ENCODE results near the gene ZBTB4. TPM values are rescaled to one million over a fixed set of nuclear protein-coding genes. Genes with fewer than 3 reads are reported as not detected.

Gene ZBTB4
- total RNA-seq, 1 donor from 2014 or later = 13.6 TPM

DNA sequence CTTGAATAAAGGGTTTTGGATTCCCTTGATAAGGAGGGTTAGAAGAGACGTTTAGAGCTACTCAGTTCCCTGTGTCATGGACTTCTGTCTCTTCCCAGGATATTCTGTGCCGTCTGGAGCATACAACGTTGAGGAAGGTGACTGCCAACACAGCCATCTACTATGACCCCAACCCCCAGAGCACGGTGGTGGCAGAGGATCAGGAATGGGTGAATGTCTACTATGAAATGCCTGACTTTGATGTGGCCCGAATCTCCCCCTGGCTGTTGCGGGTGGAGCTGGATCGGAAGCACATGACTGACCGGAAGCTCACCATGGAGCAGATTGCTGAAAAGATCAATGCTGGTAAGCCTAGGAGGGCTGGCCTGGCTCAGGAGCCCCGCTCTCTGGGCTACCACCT lies 29.4 kb upstream of the ZBTB4 start:
- Mint-ChIP-seq H3K4me1 (no peaks in the 10 kb centered on the region), H3K27ac (ENCODE audit: unreplicated experiment) (no peak overlapping the region), H3K36me3 (ENCODE audit: low read depth) (peaks cover 24% of the 10 kb centered on the region), H3K27me3 (ENCODE audit: low read depth) (no peaks in the 10 kb centered on the region), H3K9me3 (no peaks in the 10 kb centered on the region), H3K4me3 (no peak overlapping the region)
- TF ChIP-seq CTCF (conservative IDR thresholded peaks at IDR 0.05) = no peak
- DNase-seq (ENCODE audit: low read depth, low spot score) = no peak

- DNase-seq (ENCODE audit: low read depth, low spot score) = no peak
- TF ChIP-seq CTCF (conservative IDR thresholded peaks at IDR 0.05) = no peak
- Mint-ChIP-seq H3K27ac (ENCODE audit: unreplicated experiment) (no peak overlapping the region), H3K9me3 (no peaks in the 10 kb centered on the region), H3K27me3 (ENCODE audit: low read depth) (no peaks in the 10 kb centered on the region), H3K4me1 (no peaks in the 10 kb centered on the region), H3K36me3 (ENCODE audit: low read depth) (peaks cover 27% of the 10 kb centered on the region), H3K4me3 (no peak overlapping the region)
Observed at GRCh38 chr17:7508145-7508544, 28.7 kb upstream of the ZBTB4 start.

GRCh38 chr17:7503521-7503920 lies 24.1 kb upstream of the ZBTB4 start:
- no peaks in the 10 kb centered on the region for H3K4me1 Mint-ChIP-seq
- H3K36me3 Mint-ChIP-seq (ENCODE audit: low read depth) = peaks cover 38% of the 10 kb centered on the region
- no peak overlapping the region for H3K4me3 Mint-ChIP-seq
- no peak for DNase-seq (ENCODE audit: low read depth, low spot score)
- H3K27ac Mint-ChIP-seq (ENCODE audit: unreplicated experiment) = no peak overlapping the region
- TF ChIP-seq CTCF (conservative IDR thresholded peaks at IDR 0.05) = no peak
- H3K27me3 Mint-ChIP-seq (ENCODE audit: low read depth) = no peaks in the 10 kb centered on the region
- no peaks in the 10 kb centered on the region for H3K9me3 Mint-ChIP-seq

GRCh38 chr17:7502987-7503386 lies 23.6 kb upstream of the ZBTB4 start:
- TF ChIP-seq CTCF (conservative IDR thresholded peaks at IDR 0.05) = peak; percentile 40
- Mint-ChIP-seq H3K27me3 (ENCODE audit: low read depth) (no peaks in the 10 kb centered on the region), H3K4me3 (no peak overlapping the region), H3K4me1 (no peaks in the 10 kb centered on the region), H3K36me3 (ENCODE audit: low read depth) (peaks cover 38% of the 10 kb centered on the region), H3K27ac (ENCODE audit: unreplicated experiment) (no peak overlapping the region), H3K9me3 (no peaks in the 10 kb centered on the region)
- DNase-seq (ENCODE audit: low read depth, low spot score) = no peak

GRCh38 chr17:7502171-7502847 lies 22.9 kb upstream of the ZBTB4 start:
- Mint-ChIP-seq H3K36me3 (ENCODE audit: low read depth) (peaks cover 38% of the 10 kb centered on the region), H3K4me3 (no peak overlapping the region), H3K4me1 (no peaks in the 10 kb centered on the region), H3K9me3 (no peaks in the 10 kb centered on the region), H3K27ac (ENCODE audit: unreplicated experiment) (no peak overlapping the region), H3K27me3 (ENCODE audit: low read depth) (no peaks in the 10 kb centered on the region)
- no peak for TF ChIP-seq CTCF (conservative IDR thresholded peaks at IDR 0.05)
- no peak for DNase-seq (ENCODE audit: low read depth, low spot score)

Measured in neural crest cell (in vitro differentiated cells).